Activated CD4-positive, CD25-positive, alpha-beta regulatory T cell (primary cell): ENCODE data around the gene PDE4D.
"Not testable (repeated sequence)": the region's sequence is repeated elsewhere in the genome, so short reads cannot be mapped to it uniquely, and the experiment has no call there.

Source experiments
- DNase-seq, 4 experiments: peaks; one replicate each; lab custom pipeline; 2025; lab: John Stamatoyannopoulos, UW

Gene PDE4D

DNA sequence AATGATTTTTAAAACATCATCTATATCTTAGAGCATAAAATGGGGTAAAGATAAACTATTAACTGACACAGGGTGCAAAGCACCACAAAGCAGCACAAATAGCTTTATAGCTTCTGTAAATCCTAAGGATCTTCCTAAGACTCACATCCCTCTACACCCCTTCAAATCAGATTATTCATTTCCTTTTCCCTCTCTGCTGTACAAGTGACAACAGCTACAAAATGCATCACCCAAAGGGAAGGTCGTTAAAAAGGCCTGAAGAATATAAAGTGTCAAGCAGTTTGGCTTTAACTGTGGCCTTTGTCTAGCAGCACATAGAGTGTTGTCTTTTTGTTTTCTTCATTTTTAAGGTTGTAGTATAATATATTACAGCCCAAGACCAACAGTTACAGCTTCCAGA lies 422.1 kb downstream of the PDE4D start:
- DNase-seq: no peak

DNA sequence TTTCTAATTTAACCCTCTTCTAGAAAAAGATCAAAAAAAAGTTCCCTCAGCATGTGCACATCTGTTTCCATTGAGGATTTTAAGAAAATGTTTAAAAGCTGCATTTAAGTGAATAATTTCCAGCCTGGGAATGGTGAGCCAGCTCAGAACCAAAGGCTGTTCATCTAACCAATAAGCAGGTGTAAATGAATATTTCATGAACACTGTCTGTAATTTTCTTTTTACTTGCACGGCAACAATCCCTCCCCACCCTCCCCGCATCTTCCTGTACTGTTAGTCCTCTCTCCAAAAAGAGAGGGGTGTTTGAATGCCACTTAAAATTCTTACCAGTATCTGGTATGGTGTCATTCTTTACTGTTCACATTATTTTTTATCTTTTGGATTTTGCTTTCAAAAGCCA lies 425.6 kb downstream of the PDE4D start:
- no peak for DNase-seq

- no peak for DNase-seq
These were observed 427.3 kb downstream of the PDE4D start for GRCh38 chr5:59466271-59466670.

DNA sequence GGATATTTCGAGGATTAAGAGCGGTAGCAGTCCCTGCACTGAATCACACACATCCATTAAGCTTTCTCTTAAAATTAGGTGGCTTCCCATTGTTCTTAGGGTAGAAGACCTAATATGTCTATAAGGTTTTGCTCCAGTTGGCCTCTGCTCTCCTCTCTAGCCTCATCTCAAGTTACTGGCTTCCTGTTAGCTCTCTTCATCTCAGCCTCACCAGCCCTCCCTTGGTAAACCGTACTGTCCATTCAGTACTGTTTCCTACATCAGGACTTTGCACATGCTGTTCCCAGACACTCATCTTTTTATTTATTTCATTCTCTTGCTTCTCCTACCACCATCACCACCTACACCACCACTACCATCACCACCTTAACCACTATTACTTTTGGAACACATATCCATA lies 428.6 kb downstream of the PDE4D start:
- DNase-seq: no peak

- DNase-seq: not testable (repeated sequence)
These were observed 429.8 kb downstream of the PDE4D start for GRCh38 chr5:59463618-59464166.

GRCh38 chr5:59462956-59463355 lies 430.6 kb downstream of the PDE4D start:
- no peak for DNase-seq

DNA sequence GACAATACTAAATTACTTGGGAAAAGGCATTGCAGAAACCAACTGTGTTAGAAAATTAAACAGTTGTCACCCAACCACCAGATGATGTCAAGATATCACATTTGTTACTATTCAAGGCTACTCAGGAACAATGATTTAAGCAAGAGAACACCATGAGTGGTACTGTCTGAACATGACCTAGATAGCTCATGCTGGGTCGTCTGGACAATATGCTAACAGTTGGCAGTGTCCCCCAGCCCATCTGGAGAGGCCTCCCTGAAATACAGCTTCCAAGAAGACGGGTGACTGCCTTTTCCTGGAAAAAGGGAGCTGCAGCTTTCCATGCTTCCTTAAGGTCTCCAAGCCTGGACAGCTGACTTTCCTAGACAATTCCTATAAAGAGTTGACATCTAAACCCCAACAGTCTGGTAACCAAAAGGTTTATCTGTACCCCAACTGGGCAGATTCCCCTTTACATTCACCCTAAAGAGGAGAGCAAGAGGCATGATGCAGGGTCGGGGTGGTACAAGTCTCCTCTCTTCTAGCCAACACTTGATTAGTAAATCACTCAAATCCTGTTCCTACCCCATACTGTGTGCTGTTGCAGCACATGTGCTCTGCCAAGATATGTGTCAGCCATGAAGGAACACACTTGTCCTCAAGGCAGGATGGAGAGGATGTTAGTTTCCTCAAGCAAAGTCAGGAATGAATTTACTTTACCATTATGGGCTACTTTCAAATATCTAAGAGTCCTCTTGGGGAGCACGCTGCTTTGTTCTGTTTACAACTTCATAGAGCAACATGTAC lies 433.0 kb downstream of the PDE4D start:
- DNase-seq: no peak

GRCh38 chr5:59458966-59459729 lies 434.4 kb downstream of the PDE4D start:
- DNase-seq: no peak

- DNase-seq: no peak
These were observed 435.2 kb downstream of the PDE4D start for GRCh38 chr5:59458321-59458720.

DNA sequence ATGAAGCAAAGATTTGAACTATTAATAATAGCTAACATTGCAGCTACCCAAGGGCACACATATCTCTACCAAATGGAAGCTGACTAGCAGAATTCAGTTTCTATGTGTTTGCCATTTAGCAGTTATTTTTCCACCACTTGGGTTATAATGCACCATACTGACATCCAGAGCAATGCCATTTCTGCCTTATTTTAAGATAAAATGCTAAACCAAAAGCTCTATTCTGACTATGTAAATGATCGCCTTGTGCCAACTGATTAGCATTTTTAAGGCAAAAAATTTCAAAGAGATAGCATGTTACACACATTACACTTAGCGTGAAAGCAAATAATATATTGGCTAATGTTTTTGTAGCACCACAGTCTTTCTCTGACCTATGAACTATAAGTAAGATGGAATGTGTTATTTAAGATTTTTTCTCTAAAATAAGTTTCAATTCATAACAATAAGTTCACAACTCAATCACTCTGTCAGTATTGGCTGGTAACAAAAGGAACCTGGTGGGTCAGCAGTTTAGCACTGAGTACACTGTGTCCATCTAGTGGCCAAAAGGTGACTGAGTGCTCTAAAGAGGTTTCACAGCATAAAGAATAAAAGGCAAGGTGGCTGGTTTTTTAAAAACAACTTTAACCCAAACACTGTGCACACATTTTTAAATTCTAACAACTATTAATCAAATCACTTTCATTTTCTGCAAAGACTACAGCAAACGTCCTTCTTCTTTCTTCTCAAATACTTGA lies 443.5 kb downstream of the PDE4D start:
- DNase-seq: no peak

DNA sequence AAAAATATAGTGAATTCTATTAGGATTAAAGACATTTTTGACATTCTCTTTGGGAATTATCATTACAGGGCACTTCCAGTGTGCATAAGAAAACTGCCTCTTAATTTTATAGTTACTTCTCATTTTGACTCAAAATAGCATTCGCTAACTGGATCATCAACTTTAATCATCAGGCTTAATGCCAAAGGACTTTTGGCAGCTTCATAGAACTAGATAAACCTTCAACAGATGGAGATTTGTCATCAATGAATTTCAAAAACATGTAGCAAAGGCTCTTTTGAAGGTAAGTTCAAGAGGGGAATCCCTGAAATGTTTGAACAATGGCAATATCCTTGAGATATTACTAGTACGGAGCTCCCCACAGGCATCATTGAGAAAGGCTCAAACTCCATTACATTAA lies 447.2 kb downstream of the PDE4D start:
- DNase-seq: no peak

DNA sequence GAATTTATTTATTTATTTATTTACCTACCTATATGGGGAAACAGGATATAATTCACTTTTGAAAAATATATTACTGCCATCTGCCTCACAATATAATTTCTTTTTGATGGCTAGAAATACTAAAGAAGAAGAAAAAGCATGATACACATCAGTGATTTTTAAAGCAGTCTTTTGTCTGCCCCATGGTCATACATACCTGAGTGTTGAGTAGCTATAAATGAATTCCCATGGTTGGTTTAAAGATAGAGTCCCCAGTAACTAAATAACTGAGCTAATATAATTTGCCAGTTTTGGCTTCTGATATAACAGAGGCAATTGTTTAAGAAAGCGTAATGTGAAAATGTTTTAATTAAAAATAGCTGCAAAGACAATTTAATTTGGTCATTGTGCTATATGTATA lies 447.8 kb downstream of the PDE4D start:
- DNase-seq: no peak

DNA sequence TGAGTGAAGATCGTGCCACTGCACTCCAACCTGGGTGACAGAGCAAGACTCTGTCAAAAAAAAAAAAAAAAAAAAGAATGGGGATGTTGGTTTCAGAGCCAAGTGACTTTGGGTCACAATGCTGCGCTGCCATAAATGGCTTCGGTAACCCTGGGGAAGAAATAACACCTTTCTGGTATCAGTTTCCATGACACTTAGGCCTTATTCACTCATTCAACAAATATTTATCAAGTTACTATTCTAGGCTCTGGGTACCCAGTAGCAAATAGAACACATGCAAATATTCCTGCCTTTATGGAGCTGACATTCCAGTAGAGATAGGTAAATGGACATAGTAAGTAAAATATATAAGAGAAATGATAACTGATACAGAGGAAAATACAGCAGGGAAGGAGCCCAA lies 454.2 kb downstream of the PDE4D start:
- no peak for DNase-seq

DNA sequence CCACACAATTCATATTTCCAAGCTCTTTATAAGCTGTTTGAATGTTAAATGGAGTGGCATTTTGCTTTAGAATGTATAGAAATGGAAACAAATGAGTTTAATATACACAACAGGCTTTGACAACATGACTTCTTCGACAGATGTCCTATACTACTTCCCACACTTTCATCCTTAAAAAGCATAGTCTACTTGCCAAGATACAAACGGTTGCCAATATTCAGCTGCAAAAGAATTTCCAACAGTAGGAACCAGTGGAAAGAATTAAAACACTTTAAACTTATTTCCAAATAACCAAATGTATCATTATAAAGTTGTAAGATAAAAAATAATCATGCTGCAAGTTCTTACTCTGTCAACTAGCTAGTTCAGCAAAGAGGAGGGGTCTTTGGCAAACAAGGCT lies 456.4 kb downstream of the PDE4D start:
- DNase-seq: no peak

DNA sequence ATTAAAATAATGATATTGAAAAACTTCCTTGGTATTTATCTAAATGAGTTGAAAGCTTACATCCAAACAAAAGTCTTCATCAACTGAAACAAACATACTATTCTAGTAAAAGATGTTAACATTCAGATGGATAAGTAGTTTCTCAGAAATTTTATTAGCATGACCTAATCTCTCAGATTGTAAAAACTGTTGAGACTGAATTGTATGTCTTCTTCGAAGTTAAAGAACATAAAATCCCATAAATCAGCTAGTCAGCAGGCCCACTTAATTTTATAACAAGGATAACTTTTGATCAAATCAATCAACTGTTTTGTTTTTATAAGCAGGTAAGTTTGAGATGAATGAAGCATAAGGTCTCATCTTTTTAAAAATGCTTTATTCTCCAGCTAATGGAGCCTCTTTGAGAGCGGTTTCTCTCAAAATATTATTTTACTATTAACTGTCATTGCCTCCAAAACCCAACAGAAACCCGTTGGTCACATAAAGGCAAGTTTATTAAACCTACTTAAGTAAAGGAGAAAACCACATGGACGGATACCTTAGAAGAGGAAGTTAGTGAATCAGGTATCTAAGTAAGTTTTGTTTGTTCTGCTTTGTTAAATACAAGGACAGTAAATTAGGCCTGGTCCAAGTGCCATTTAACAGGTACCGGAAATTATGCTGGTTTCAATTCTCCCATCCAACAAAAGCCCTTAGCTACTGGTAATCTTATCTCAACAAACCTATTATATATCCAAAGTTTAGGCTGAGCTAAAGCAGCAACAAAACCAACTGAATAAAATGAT lies 457.0 kb downstream of the PDE4D start:
- DNase-seq: no peak

DNA sequence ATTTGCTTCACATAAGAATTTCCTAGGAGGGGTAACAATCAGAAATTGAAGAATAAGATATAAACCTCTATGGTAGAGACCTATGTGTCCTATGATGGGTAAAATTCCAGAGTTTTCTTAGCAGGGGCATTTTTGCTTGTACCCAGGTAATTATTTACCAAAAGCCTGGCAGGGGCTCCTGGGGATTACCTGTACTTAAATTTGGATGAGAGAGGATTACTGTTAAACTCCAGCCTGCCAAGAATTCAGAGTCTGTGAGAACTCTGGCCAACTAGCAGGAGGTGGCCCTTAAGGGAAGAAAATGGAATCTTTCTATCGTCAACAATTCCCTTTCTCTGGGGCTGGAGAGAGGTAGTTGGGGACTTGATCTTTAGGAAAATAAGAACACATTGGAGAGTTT lies 460.4 kb downstream of the PDE4D start:
- no peak for DNase-seq

DNA sequence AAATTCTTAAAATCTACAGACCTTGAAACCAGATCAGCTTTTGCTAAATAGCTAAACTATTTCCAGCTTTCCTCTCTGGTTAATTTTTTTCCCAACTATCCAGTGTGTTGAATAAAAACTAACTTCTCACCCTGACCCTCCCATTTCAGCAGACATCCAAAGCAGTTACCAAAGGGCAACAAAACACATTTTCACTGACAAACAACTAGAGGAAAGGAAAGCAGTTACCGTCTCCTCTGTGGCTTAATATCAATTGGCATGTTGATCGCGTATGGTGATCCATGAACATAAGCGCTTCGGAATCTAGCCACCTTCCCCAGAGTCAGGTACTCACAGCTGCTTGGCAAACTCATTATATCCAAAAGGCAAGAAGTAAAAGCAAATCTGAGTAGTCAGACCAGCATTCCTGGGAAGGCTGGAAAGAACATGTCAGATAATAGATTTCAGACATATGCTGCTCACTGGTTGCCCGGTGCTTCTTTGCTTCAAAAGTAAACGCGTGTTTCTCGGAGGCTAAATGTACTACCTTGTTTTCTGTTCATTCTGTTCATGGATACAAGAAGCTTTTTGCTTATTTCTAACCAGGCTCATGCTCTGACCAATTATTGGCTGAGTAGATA lies 463.4 kb downstream of the PDE4D start:
- no peak for DNase-seq

DNA sequence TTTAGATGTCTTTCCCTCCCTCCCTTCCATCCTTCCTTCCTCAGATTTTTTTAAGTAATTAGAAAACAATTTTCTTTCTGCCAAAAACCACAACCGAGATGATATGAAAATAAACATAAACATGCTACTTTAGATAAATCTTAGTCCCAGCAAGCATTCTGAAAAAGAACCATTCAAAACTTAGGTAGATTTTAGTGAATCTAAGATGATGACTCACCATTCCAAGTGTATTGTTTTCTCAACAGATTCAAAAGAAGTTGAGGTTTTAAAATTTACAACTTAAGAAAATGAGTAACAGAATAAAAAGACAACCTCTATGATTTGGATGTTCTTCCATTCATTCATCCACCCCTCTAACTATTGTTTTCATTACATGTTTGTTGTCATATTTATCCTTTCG lies 465.1 kb downstream of the PDE4D start:
- no peak for DNase-seq

DNA sequence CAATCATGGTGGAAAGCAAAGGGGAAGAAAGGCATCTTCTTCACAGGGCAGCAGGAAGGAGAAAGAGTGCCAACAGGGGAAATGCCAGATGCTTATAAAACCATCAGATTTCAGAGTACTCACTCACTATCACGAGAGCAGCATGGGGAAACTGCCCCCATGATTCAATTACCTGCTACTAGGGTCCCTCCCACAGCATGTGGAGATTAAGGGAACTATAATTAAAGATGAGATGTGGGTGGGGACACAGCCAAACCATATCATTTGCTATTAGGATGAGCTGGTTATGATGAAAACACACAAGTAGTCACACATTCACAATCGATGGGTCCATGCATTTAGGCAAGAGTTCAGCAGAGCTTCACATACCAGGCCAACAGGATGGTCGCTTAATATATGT lies 469.0 kb downstream of the PDE4D start:
- no peak for DNase-seq

DNA sequence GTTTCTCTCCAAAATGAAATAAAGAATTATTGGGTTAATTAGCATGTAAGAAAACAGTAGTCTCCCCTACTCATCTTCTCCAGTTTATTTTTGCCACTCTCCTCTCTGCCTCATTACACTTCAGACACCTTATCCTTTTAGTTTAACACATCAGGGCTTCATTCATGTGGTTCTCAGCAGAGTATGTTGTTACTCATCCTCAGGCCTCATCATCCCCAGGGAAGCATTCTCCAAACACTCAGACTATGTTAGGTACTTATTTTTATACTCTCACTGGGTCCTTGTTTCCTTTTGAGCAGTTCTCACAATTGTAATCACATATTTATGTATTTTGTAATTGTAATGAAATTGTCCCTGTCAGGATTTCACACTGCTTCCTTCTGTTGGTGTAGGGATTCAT lies 470.5 kb downstream of the PDE4D start:
- no peak for DNase-seq
